T-cell (primary cell): ENCODE measurements around the gene SDK2. TPM values are rescaled to one million over a fixed set of nuclear protein-coding genes. Genes with fewer than 3 reads are reported as not detected.

Source experiments
- ATAC-seq, 4 experiments: fragments of 200-7000 bp in 3 of 4; fragments of 150-1000 bp in 1 of 4; cut with Tn5 transposase; replicated peaks in 1 of 4; 1 replicate in 3 of 4; 2 replicates in 1 of 4; pipeline ENCODE4 v1.10.0; 2021; ENCODE audit warnings: moderate library complexity in 3 of 4, mild to moderate bottlenecking in 2 of 4, moderate number of reproducible peaks in 1 of 4
- CTCF ChIA-PET, 2 donors: fragments of 300-600 bp; sonication (Branson Sonifier 250); formaldehyde crosslinking; loops; one replicate each; lab custom pipeline; 2022; ENCODE audit warnings: antibody characterized with exemption in 2 of 2; lab: Charles Lee
- POLR2A ChIA-PET, 2 donors: fragments of 300-600 bp; sonication (Branson Sonifier 250); formaldehyde crosslinking; loops; one replicate each; lab custom pipeline; 2022; ENCODE audit warnings: antibody characterized with exemption in 2 of 2; lab: Charles Lee
- DNase-seq, 35 experiments: peaks; one replicate each; pipeline versions ENCODE4 v3.0.0 to v3.0.0-alpha.2; 2013 to 2023
- H3K27ac ChIP-seq: one replicate; pipeline ENCODE4 v1.5.1; 2013; ENCODE audit warnings: low read length
- H3K27me3 ChIP-seq, 2 experiments: replicated peaks in 1 of 2; 1 replicate in 1 of 2; 2 replicates in 1 of 2; pipeline versions ENCODE4 v1.6.1 to v1.7.0; 2013; ENCODE audit warnings: low read length in 1 of 2, mixed read lengths in 1 of 2; ENCODE audit not compliant: control insufficient read depth in 2 of 2, insufficient read depth in 2 of 2; ENCODE audit errors: extremely low read depth in 1 of 2
- H3K36me3 ChIP-seq, 2 donors: 1 replicate in 1 of 2; 2 replicates in 1 of 2; pipeline versions ENCODE4 v1.6.1 to v1.7.0; 2013; ENCODE audit warnings: low read length in 1 of 2; ENCODE audit not compliant: control insufficient read depth in 2 of 2, insufficient read depth in 1 of 2; ENCODE audit errors: extremely low read depth in 1 of 2
- H3K4me1 ChIP-seq, 2 experiments: 1 replicate in 1 of 2; 2 replicates in 1 of 2; pipeline versions ENCODE4 v1.6.1 to v1.7.0; 2013; ENCODE audit warnings: low read length in 2 of 2, mixed read lengths in 1 of 2; ENCODE audit not compliant: insufficient read depth in 2 of 2, control insufficient read depth in 1 of 2; ENCODE audit errors: extremely low read depth in 1 of 2
- H3K4me3 ChIP-seq, 2 donors: 1 replicate in 1 of 2; 2 replicates in 1 of 2; pipeline versions ENCODE4 v1.5.1 to v1.7.0; 2013; ENCODE audit warnings: mild to moderate bottlenecking in 2 of 2, low read length in 1 of 2, moderate library complexity in 1 of 2; ENCODE audit not compliant: control insufficient read depth in 1 of 2; ENCODE audit errors: extremely low read depth in 1 of 2
- H3K9me3 ChIP-seq: 2 replicates; pipeline ENCODE4 v1.7.0; 2013
- H3K27ac Mint-ChIP-seq, 2 donors: one replicate each; pipeline ENCODE4 v1.8.0; 2020 to 2021; ENCODE audit warnings: mild to moderate bottlenecking in 2 of 2, mixed read lengths in 2 of 2
- H3K27me3 Mint-ChIP-seq, 2 donors: one replicate each; pipeline ENCODE4 v1.8.0; 2021 to 2022; ENCODE audit warnings: mixed read lengths in 2 of 2
- H3K36me3 Mint-ChIP-seq: one replicate; pipeline ENCODE4 v1.8.0; 2021; ENCODE audit warnings: mixed read lengths
- H3K4me1 Mint-ChIP-seq, 3 donors: one replicate each; pipeline ENCODE4 v1.8.0; 2020 to 2022; ENCODE audit warnings: mixed read lengths in 3 of 3, mild to moderate bottlenecking in 1 of 3
- H3K4me3 Mint-ChIP-seq, 3 donors: one replicate each; pipeline ENCODE4 v1.8.0; 2020 to 2022; ENCODE audit warnings: mild to moderate bottlenecking in 3 of 3, mixed read lengths in 3 of 3, moderate library complexity in 3 of 3
- H3K9me3 Mint-ChIP-seq, 3 donors: one replicate each; pipeline ENCODE4 v1.8.0; 2020 to 2022; ENCODE audit warnings: mixed read lengths in 3 of 3
- WGBS: methylation state at CpG from one replicate; pipeline ENCODE4 v1.1.5; 2013; ENCODE audit warnings: missing lambda C conversion rate; ENCODE audit not compliant: insufficient coverage; 5-methylcytosine and 5-hydroxymethylcytosine counted together
- total RNA-seq, 35 experiments: library from RNA in 6 of 35; stranded (reverse) in 6 of 35; fragments of 120-200 nt in 1 of 35; gene quantifications; one replicate each; pipeline versions ENCODE4 v1.2.1 to v1.2.4 and lab custom pipeline; 2013 to 2026

The SDK2 gene
- total RNA-seq, 5 donors from 2014 or later (not counting 1 experiment from before 2014, with no cell fraction given) = 2.9 to 8.3 (median 4.8) TPM

DNA sequence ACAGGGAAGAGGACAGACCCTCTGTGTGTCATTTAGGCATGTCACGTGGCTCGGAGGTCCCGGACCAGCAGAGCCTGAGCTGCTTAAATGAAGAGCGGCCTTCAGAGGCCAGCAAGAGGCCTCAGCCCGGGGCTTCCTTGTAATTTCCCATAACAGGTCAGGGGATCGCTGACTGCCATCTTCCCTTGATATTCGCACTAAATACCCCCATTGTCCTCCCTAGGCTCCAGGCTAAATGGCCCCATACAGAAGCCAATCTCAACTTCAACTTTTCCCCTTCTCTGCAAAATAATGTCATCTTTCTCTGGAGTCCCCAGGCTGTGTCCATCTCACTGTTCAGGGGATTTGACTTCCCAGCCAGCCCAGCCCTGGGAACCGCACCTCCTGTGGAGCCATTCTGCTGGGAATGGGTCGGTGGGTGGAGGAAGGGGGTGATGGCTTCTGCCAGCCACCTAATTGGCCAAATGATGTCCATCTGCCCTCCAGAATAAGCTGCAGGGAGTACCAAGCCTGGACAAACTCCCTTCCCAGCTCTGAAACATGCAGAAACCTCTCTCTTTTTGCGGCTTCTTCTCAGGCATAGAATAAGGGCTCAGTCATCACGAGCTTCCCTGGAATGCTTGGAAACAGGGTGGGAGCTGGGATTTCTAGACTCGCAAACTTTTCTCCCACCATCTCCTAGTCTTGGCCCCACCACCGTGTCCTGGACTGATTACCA, 129.9 kb downstream of the SDK2 start:
- Mint-ChIP-seq H3K4me3 (no peak overlapping the region), H3K36me3 (no peaks in the 10 kb centered on the region), H3K9me3 (no peaks in the 10 kb centered on the region), H3K4me1 (no peaks in the 10 kb centered on the region), H3K27ac (no peak overlapping the region), H3K27me3 (no peaks in the 10 kb centered on the region)
- WGBS = 85% methylated on average over 8 of the region's 13 CpGs
- Histone ChIP-seq H3K9me3 (no peaks in the 10 kb centered on the region), H3K4me3 (no peak overlapping the region), H3K27ac (no peak overlapping the region), H3K27me3 (peaks cover 0 to 10% of the 10 kb centered on the region in 2 experiments), H3K36me3 (no peaks in the 10 kb centered on the region), H3K4me1 (peaks cover 0 to under 1% of the 10 kb centered on the region in 2 experiments)
- no peak for ATAC-seq
- CTCF ChIA-PET = no interaction called here
- POLR2A ChIA-PET = no interaction called here
- no peak for DNase-seq

DNA sequence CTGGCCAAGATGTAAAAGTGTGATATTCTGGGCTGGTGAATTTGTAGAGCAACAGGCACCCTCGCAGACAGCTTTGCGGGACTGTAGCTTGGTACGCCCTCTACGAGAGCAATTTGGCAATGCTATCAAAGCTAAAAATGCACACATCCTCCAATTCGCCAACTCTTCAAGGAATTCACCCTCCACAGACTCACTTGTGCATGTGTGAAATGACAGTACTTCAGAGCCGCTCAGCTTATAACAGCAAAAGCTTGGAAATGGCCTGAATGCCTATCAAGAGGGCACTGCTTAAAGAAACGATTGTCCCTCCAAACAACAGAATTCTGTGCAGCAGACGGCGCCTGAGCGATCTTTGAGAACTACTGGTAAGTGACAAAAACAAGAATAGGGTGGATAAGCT, 130.8 kb downstream of the SDK2 start:
- H3K27ac Mint-ChIP-seq = no peak overlapping the region
- ChIA-PET POLR2A (no interaction called here), CTCF (no interaction called here)
- no peak overlapping the region for H3K27ac ChIP-seq
- no peaks in the 10 kb centered on the region for H3K27me3 Mint-ChIP-seq
- no peak for DNase-seq
- H3K9me3 Mint-ChIP-seq = no peaks in the 10 kb centered on the region
- H3K36me3 Mint-ChIP-seq = no peaks in the 10 kb centered on the region
- no peak overlapping the region for H3K4me3 ChIP-seq
- WGBS = 92% methylated on average over 6 of the region's 10 CpGs
- no peak for ATAC-seq
- no peak overlapping the region for H3K4me3 Mint-ChIP-seq
- no peaks in the 10 kb centered on the region for H3K36me3 ChIP-seq
- H3K4me1 Mint-ChIP-seq = peaks cover 0 to 4% (median 1%) of the 10 kb centered on the region in 3 donors
- peaks cover 0 to 3% of the 10 kb centered on the region in 2 experiments for H3K4me1 ChIP-seq
- peaks cover 0 to 16% of the 10 kb centered on the region in 2 experiments for H3K27me3 ChIP-seq
- no peaks in the 10 kb centered on the region for H3K9me3 ChIP-seq

DNA sequence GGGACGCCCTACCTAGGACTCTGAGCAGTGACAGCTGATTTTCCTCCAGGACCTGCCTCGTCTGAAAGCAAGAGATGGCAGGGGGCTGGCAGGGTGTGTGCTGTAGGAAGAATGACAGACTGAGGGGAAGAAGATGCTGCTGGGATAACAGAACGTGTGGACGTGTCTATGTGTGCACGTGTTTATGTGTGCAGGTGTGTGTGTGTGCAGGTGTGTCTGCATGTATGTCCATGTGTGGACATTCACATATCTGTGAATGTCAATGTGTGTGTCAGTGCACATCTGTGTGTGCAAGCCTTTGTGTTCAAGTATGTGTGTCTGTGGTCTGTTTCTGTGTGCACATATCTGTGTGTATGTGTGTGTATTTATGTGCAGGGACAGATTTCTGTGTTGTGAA, 132.5 kb downstream of the SDK2 start:
- peaks cover 0 to 9% (median 1%) of the 10 kb centered on the region in 3 donors for H3K4me1 Mint-ChIP-seq
- no peaks in the 10 kb centered on the region for H3K36me3 Mint-ChIP-seq
- H3K27me3 ChIP-seq = peaks cover 0 to 24% of the 10 kb centered on the region in 2 experiments
- H3K27ac Mint-ChIP-seq = no peak overlapping the region
- H3K36me3 ChIP-seq = no peaks in the 10 kb centered on the region
- peaks cover 0 to 3% of the 10 kb centered on the region in 2 experiments for H3K4me1 ChIP-seq
- ChIA-PET POLR2A (no interaction called here), CTCF (no interaction called here)
- no peak for ATAC-seq
- 74% methylated on average over 5 of the region's 5 CpGs for WGBS
- H3K4me3 Mint-ChIP-seq = no peak overlapping the region
- H3K9me3 Mint-ChIP-seq = no peaks in the 10 kb centered on the region
- H3K27ac ChIP-seq = no peak overlapping the region
- no peak overlapping the region for H3K4me3 ChIP-seq
- no peak for DNase-seq
- H3K9me3 ChIP-seq = no peaks in the 10 kb centered on the region
- no peaks in the 10 kb centered on the region for H3K27me3 Mint-ChIP-seq

DNA sequence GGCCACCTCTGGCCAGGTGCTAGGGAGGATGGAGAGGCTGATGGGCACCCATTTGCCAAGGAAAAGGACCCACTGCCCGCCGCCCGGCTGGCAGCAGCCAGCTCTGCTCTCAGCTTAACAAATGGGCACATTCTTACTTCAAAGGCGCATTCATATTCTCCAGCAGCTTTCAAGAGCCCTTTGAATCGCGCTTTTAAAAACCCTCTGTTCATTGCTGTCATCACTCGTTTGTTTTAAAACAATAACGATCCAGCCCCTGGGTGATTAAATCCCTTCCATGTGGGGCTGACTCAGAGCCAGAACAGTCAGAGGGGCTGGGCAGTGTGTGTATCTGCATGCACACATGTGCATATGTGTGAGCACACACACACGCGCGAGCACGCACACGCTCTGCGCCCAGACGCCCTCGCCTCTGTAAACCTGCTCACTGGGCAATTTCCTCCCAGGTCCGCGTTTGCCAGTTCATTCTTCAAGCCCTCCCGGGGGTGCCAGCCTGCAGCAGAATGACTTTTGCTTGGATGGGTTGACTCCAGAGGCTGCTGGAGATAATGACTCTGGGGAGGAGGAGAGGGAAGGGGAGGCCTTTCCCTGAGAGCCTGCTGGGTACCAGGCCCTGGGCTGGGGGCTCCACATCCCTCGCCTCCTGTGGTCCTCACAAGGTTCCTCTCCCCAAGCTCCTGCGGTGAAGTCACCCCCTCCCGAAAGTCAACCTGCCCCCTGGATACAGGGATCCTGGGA, 133.1 kb downstream of the SDK2 start:
- no peak for DNase-seq
- Mint-ChIP-seq H3K36me3 (no peaks in the 10 kb centered on the region), H3K4me3 (no peak overlapping the region), H3K9me3 (no peaks in the 10 kb centered on the region), H3K27me3 (no peaks in the 10 kb centered on the region), H3K4me1 (peaks cover 0 to 9% (median 1%) of the 10 kb centered on the region in 3 donors), H3K27ac (no peak overlapping the region)
- H3K4me3 ChIP-seq = no peak overlapping the region
- ChIA-PET POLR2A (no interaction called here), CTCF (no interaction called here)
- H3K4me1 ChIP-seq = peaks cover 0 to 3% of the 10 kb centered on the region in 2 experiments
- no peak for ATAC-seq
- WGBS = 89% methylated on average over 20 of the region's 22 CpGs
- H3K27me3 ChIP-seq = peaks cover 0 to 26% of the 10 kb centered on the region in 2 experiments
- no peak overlapping the region for H3K27ac ChIP-seq
- no peaks in the 10 kb centered on the region for H3K9me3 ChIP-seq
- no peaks in the 10 kb centered on the region for H3K36me3 ChIP-seq

DNA sequence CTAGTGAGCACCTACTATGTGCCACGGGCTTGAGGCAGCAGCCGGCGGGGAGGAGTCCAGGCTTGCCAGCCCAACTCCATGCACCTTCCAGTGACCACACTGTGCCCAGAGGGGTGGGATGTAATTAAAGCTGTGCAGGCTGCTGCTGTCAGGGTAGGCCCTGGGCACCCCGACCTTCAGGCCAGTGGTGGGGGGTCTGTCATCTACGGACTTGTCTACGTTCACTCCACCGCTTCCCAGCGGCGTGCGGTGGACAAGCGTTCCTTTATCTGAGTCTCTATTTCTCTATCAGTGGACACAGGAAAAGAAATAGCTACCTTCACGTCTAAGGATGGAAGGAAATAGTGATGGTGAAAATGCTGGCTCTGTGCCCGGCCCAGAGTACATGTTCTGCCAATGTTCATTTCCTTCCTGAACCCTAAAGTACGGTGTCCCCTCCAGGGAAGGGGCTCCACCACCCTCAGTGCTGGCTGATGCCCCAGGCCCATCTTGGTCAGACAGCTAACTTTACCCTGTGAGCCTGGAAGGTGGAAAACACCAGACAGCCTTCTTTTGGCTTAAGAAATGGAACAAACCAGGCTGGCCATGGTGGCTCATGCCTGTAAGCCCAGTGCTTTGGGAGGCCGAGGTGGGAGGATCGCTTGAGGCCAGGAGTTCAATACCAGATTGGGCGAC, 135.2 kb downstream of the SDK2 start:
- Histone ChIP-seq H3K4me3 (no peak overlapping the region), H3K4me1 (peaks cover 0 to 3% of the 10 kb centered on the region in 2 experiments), H3K9me3 (no peaks in the 10 kb centered on the region), H3K36me3 (no peaks in the 10 kb centered on the region), H3K27me3 (peaks cover 0 to 22% of the 10 kb centered on the region in 2 experiments), H3K27ac (no peak overlapping the region)
- Mint-ChIP-seq H3K27ac (no peak overlapping the region), H3K27me3 (no peaks in the 10 kb centered on the region), H3K36me3 (no peaks in the 10 kb centered on the region), H3K4me1 (peaks cover 0 to 9% (median 1%) of the 10 kb centered on the region in 3 donors), H3K4me3 (no peak overlapping the region), H3K9me3 (no peaks in the 10 kb centered on the region)
- WGBS = 66% methylated on average over 4 of the region's 17 CpGs
- no peak for ATAC-seq
- POLR2A ChIA-PET = no interaction called here
- CTCF ChIA-PET = no interaction called here
- no peak for DNase-seq

DNA sequence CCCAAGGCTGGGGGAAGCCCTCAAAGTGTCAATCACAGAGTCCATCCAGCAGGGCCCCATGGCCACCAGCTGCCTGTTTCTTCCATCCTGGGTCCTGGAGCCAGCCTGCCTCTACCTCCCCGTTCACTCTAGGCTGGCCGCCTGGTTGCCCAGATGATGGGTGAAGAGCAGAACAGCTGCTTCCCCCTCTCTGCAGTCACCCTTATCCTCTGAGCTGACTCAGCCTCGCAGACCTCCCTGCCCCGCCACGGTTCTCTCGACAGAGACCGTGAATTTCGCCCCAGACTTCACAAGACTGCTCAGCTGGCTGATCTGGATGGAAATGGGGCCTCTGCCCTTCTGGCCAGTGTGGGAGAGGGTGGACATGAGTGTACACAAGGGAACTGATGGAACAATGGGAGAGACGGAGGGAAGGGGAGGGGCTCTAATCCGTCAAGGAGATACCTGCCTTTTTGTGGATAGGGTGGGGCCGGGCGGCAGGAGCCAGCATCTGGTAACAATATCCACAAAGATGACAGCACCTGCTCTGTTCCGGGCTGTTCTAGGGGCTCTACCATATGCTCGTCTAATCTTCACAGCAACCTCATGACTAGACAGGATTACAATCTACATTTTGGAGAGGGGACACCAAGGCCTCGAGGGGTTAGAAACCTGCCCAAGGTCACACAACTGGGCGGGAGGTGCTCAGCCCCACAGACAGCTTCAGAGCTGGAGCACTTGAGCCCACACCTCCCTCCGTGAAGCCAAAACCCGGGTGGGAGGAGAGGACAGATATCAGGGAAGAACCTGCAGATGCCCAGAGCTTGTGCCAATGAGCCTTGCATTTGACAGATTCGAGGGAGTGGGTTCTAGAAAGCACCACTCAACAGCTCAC, 136.0 kb downstream of the SDK2 start:
- Histone ChIP-seq H3K4me3 (no peak overlapping the region), H3K27me3 (peaks cover 0 to 22% of the 10 kb centered on the region in 2 experiments), H3K9me3 (no peaks in the 10 kb centered on the region), H3K36me3 (no peaks in the 10 kb centered on the region), H3K4me1 (peaks cover 0 to 3% of the 10 kb centered on the region in 2 experiments), H3K27ac (no peak overlapping the region)
- H3K27ac Mint-ChIP-seq = no peak overlapping the region
- peaks cover 0 to 9% (median 1%) of the 10 kb centered on the region in 3 donors for H3K4me1 Mint-ChIP-seq
- DNase-seq (no peak), ATAC-seq (no peak)
- CTCF ChIA-PET = no interaction called here
- WGBS = 86% methylated on average over 10 of the region's 19 CpGs
- no peak overlapping the region for H3K4me3 Mint-ChIP-seq
- H3K36me3 Mint-ChIP-seq = no peaks in the 10 kb centered on the region
- no peaks in the 10 kb centered on the region for H3K27me3 Mint-ChIP-seq
- POLR2A ChIA-PET = no interaction called here
- no peaks in the 10 kb centered on the region for H3K9me3 Mint-ChIP-seq
